Body of pancreas (tissue), 4 donors: ENCODE data around the gene WASL.

ENCODE experiments used
- CTCF ChIP-seq, 7 experiments: fragments of 450-650 bp in 4 of 7; fragments of 200-600 bp in 3 of 7; sonication (generic) in 3 of 7; IDR thresholded peaks; one replicate each; pipeline ENCODE4 v1.5.1; 2016 to 2019; ENCODE audit warnings: antibody characterized with exemption in 7 of 7
- POLR2A ChIP-seq, 3 donors: fragments of 450-650 bp; IDR thresholded peaks; one replicate each; pipeline ENCODE4 v1.6.1; 2016; ENCODE audit warnings: antibody characterized with exemption in 3 of 3, mild to moderate bottlenecking in 2 of 3

- TF ChIP-seq CTCF (IDR thresholded peaks at IDR 0.05) (no peak), POLR2A (IDR thresholded peaks at IDR 0.05) (no peak)
Measured at GRCh38 chr7:123632808-123633207, 116.0 kb downstream of the WASL start.
